GM18870 (cell line): Measurements from ENCODE around the gene LILRB2.
"Not testable (repeated sequence)": the region's sequence is repeated elsewhere in the genome, so short reads cannot be mapped to it uniquely, and the experiment has no call there.

ENCODE experiments used
- ATAC-seq: cut with Tn5 transposase; IDR thresholded peaks from one replicate; pipeline ENCODE4 v1.9.1; 2021; ENCODE audit warnings: moderate library complexity; ENCODE audit not compliant: unreplicated experiment

Gene LILRB2

DNA sequence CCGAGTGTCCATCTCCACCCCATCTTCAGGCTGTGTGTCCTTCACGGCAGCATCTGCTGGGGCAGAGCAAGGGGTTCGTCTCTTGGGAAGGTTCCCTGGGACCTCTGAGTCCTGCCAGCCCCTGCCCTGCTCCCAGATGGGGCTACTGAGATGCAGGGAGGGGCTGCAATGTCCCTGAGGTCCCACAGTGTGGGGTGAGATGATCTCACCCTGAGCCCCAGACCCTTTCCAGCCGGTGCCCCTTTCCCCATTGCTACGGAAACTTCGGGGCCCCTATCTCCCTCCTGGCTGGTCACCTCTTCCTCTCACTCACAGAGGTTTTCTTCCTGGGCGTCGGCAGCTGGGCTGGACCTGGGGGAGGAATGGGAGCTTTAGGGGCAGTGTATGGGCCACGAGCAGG lies 5.0 kb downstream of the LILRB2 start:
- no peak for ATAC-seq

GRCh38 chr19:54274516-54274915 lies 6.4 kb downstream of the LILRB2 start:
- ATAC-seq, result not testable (repeated sequence)

DNA sequence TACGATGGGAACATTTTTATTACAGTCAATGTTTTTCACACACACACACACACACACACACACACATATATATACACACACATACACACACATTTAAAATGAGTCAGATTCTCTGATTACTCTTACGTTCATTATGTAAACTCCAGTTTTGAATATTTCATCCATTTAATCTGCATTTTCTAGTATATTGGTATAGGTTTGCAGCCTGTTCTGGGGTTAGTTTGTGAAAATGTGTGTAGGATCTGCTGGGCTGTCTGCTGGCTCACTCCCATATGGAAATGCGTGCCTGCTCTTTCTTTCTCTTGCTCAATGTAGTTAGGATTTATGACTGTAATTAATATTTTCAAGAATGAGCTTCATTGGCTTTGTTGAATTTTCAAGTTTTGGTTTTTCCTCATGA lies 7.1 kb downstream of the LILRB2 start:
- ATAC-seq, result no peak

DNA sequence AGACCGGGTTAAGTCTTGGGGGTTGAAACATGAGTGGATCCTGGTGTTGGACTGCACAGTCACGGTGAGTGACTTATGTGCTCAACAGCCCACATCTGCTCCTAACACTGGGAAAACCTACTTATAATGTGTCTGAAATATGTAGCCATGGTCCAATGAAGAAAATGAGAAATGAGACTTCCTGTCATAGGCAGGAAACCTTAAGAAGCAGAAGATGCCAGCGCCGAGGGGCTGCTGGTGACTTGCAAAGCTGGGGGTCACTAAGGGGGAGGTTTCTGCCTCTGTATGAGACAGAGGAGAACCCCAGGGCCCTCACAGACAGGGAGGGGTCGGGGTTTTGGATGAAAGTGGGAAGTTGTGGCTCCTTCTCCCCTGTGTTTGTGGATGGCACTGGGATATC lies 8.7 kb downstream of the LILRB2 start:
- not testable (repeated sequence) for ATAC-seq

- ATAC-seq, result not testable (repeated sequence)
These were observed 9.3 kb downstream of the LILRB2 start for GRCh38 chr19:54271587-54271986.

GRCh38 chr19:54271106-54271505 lies 9.8 kb downstream of the LILRB2 start:
- no peak for ATAC-seq

DNA sequence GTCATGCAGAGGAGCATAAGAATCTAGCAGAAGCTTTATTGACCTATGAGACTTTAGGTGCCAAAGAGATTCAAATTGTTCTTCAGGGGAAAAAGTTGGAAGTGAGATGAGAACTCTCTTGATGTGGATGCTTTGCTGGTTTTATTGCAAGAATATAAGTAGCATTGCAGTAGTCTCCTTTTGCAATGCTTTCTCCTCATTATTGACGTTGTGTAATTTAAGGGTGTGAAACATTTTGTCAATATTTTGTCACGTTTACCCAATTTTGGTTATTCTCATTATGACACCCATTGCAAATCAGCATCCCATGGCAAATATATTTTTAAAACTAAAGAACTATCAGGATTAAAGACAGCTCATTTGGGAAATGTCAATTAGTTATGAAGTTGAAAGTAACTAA lies 12.0 kb downstream of the LILRB2 start:
- ATAC-seq, result no peak

DNA sequence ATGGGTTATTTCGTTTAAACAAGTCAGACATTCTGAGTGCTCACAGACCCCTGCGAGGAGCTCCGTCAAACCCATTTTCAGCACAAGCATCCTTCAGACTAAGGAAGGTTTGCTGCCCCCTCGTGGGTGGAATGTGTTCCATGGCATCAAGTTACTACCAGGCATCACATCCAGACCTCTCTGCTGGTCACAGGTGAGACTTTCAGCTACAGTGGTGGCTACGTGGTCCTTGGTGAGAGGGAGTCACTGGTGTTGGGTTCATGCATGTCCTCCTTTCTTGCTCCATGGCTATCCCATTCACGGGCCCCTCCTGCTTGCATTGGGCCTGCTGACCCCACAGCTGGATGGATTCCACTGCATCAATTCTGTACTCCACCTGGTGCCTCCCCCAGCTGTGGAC lies 14.8 kb downstream of the LILRB2 start:
- no peak for ATAC-seq

GRCh38 chr19:54262470-54262869 lies 18.4 kb downstream of the LILRB2 start:
- ATAC-seq, result no peak

GRCh38 chr19:54262066-54262465 lies 18.8 kb downstream of the LILRB2 start:
- ATAC-seq, result no peak

DNA sequence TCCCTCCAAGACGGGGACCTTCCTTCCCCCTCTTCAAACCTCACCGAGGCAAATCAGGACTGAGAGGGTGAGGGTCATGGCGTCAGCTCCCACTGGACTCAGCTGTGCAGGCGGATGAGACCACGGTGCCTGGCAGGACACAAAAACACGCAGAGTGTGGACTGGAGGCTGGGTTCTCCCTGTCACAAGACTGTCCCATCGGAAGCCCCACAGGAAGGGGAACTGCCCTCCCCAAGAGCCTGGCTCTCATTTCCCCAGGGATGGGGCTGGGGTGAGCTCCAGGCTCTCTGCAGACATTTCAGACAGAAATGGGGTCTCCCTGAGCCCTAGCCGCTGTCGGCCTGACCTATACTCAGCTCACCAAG lies 23.8 kb downstream of the LILRB2 start, which contains the start of gene LILRB5:
TSS of gene LILRB5 (minus strand) at position 158 of the 365 bp plus-strand sequence. CDS start at position 78, 80 bp downstream.
- no peak for ATAC-seq

DNA sequence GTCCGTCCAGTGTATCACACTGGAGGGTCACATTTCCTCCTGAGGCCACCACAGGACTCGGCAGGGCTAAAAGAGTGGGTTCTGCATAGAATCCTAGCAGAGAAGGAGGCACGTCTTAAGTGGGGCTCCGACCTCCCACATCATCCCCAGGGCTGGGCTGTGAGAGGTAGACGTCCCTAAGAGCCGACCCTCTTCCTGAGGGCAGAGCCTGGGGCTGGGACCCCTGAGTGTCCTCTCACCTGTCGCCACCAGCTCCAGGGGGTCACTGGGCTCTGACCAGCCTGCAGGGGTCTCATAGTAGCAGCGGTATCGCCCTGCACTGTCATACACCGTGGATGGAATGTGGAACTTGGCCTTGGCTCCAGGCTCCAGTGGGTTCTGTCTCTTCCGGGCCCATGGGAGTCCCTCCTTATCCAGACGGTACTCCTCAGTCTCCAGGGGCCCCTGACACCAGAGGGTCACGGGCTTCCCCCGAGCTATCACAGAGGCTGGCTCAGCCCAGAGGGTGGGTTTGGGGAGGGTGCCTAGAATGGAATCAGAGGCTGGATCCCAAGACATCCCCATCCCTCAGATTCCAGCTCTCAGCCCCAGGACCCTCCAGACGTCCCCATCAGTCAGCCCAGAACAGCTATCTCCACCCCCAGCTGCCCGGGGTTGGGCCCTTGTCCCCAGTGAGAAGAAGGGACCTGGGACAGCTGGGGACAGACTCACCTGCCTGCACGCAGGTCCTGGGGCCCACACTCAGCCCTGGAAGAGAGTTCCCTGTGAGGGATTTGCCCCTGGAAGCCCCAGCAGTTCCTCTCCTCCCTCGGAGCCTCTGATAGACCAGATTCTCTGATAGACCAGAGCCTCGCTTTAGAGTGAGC lies 24.4 kb downstream of the LILRB2 start:
- ATAC-seq, result no peak

- no peak for ATAC-seq
These were observed 25.7 kb downstream of the LILRB2 start for GRCh38 chr19:54255105-54255775.

DNA sequence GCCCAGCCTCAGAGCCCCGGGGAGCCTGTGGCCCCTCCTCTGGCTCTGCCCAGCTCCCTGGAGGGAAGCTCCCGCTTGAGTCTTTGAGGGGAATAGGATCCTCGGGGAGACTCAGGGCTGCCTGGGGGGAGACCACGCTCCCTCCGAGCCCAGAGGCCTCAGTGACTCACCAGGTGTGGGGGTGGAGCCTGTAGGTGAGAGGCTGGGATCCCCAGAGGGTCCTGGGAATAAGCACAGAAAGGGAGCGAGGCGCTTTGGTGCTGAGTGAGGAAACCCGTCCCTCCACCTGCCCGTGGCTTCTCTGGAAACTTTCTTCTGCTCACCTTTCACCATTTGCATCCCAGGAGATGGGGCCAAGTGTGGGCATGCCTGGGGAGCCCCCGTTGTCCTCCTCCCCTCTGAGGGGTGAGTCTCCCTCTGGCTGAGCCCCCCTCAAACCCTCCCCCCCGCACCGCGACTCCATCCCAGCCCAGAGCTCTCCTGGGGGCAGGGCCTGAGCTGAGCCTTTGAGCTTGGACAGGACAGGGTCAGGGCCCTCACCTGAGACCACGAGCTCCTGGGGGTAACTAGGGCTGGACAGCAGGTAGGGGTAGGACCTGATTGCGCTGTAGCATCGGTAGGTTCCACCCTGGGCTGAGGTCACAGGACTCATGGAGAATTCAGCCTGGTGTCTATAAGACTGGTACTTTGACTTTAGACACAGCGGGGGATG lies 26.6 kb downstream of the LILRB2 start:
- ATAC-seq, result no peak

GRCh38 chr19:54253331-54254194 lies 27.3 kb downstream of the LILRB2 start:
- no peak for ATAC-seq

DNA sequence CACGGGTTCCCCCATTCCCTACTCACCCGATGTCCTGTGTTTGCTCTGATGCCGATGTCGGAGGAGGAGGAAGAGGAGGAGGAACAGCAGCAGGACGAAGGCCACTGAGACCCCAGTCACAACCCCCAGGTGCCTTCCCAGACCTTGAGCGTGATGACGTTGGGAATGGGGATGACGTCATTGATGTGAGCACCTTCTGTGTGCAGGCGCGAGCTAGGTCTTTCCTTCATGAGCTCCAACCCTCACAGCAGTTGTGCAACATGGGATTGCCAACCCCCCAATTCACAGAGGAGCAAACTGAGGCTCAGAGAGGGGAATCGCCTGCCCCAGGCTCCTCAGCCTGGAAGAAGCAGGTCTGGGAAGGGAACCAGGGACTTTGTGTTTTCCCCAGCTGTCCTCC lies 28.1 kb downstream of the LILRB2 start:
- no peak for ATAC-seq

DNA sequence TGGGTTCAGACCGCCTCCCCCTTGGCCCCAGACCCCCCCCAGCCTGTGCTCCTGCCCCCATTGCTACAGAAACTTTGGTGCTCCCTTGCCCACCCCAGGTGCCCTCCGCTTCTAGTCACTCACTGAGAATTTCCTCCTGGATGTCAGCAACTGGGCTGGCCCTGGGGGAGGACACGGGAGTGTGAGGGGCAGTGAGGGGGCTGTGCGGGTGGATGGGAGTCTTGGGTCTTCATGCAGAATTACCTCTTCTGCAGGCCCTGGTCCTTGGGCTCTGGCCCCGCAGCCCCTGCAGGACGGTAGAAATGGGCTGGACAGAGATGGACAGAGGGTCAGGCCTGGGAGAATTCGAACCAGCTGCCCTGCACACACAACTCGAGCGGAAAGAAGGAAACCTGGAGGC lies 28.7 kb downstream of the LILRB2 start:
- no peak for ATAC-seq

GRCh38 chr19:54248016-54248601 lies 32.8 kb downstream of the LILRB2 start:
- no peak for ATAC-seq

DNA sequence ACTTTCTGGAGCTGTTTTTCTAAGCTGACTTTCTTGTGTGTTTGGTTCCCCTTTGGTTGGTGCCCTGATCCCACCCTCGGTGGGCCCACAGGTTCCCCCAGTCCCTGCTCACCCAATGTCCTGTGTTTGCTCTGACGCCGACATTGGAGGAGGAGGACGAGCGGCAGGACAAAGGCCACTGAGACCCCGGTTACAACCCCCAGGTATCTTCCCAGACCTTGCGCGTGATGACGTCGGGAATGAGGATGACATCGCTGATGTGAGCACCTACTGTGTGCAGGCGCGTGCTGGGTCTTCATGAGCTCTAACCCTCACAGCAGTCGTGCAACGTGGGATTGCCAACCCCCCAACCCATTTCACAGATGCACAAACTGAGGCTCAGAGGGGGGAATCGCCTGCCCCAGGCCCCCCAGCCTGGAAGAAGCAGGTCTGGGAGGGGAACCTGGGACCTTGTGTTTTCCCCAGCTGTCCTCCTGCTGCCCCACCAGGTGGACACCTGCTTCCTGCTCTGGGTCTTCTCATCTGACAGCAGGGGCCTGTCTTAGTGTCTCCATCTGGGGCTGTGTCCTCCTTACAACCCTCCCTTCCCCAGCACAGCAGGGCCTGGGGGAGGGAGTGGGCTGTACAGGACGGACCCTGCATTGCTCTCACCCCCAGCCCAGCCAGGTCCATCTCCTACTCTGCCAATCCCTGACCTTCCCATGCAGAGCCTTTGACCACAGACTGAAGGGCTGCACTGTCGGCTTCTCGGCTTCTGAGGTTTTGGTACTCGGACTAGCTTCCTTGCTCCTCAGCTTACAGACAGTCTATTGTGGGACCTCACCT lies 33.6 kb downstream of the LILRB2 start:
- no peak for ATAC-seq
